Activated CD8-positive, alpha-beta memory T cell treated with anti-CD3 and anti-CD28 coated beads for 24 hours (primary cell): ENCODE data around the gene WDR46.

Source experiments
- DNase-seq: peaks from one replicate; pipeline ENCODE4 v3.0.0-alpha.2; 2020

The WDR46 gene

DNA sequence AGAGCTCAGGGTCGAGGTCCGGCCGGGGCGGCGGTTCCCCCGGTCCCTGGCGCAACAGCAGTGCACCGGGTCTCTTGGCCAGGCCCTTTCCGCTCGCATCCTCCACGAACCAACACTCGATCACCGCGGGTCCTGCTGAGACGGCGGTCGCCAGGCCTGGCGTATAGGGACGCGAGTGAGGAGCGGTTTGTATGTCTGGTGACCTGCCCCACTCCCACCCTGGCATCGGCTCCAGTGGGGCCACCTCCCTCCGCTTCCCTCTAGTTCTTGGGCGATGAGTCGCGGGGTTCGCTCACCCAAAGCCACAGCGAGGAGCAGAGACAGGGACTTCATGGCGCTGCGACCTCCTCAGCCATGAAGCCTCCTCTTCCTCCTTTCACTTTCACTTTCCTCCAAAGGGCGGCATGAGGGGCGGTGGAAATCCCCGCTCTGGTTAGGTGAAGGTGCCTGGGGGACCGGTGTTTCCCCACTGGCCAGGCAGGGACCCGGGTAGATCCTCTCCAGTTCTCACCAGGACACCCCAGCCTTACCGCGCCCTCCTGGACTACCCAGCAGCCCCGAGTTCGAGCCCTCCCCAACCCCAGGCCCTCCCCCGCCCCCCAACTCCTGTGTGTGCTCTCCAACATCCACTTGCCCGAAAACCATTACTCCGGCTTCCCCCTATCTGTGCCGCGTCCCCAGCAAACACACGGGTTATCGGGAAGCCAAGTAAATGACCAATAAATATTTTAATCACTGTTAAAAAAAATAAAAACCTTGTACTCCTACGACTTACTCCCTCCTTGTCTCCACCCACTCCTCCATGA, 24.9 kb upstream of the WDR46 start, which contains the start of gene TAPBP:
TSS of gene TAPBP (minus strand) at position 370 of the 806 bp plus-strand sequence. CDS start at position 333, 37 bp downstream.
- DNase-seq = peak; percentile 92

DNA sequence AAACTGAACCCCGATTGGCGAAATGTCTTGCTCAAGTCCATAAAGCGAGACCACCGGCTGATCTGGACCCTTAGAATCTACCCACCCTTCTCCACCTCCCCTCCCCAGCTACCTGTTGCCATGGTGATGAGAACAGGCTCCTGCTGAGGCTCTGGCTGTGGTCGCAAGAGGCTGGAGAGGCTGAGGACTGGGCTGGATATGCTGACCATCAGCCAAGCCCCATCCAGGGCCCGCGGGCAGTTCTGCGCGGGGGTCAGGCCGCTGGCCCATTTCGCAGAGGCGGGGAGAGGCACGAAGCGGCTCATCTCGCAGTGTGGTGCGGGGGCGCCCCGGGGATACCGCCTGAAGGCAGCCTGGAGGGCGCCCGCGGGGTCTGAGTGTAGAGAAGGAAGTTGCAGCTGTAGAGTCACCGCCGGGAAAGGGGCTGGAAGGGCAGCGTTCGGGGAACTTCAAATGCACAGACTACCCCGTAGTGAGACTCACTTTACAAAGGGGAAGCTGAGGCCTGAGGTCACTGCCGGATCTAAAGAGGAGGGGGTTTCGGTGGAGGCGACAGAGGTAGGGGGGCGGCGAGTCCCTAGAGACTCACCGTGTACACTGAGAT, 24.2 kb upstream of the WDR46 start:
- peak; percentile 82 for DNase-seq

DNA sequence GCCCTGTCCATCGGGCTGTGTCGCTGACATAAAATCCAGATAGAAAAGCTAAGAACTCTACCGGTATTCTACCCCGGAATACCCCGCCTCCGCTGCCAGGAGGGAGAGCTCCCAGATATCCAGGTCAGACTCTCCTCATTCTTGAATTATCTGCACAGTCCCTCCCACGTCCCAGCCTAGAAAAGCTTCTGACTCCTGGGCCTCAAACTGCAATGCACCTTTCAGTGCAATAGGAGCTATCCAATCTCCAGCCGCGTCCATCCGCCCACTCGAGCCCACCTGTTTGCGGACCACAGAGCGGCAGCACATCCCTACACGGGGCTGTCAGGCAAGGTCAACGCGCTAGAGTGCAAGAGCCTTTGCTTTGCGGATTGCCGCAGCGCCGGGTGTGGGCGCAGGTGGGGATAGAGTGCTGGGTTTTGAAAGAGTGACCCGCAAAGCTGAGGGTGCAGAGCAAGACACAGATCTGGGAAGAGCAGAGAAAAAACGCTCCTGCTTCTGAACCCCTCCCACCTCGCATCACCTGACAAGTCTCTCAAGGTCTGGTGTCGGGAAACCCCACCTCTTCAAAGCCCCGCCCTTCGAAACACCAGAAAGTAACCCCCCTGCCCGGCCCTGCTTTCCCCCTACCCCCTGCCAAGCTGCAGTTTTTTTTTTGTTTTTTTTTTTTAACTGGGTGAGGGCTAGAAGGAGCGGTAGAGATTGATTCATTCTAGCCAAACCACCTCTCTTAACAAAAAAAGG, 23.5 kb upstream of the WDR46 start:
- peak; percentile 83 for DNase-seq

DNA sequence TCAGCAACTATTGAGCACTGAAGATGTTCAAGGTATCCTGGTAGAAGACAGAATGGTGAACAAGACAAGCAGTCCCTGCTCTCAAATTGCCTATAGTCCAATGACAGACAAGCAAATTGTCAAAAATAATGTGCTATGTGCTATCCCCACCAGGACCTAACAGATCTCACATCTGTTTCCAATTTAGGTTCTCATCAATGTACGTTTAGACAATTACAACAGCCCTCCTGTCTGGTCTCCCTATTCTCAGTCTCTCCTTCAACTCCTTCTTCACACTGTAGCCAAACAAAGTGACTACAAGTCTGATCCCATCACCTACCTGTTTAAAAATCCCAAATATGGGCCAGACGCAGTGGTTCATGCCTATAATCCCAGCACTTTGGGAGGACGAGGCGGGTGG, 17.3 kb upstream of the WDR46 start:
- DNase-seq = no peak

DNA sequence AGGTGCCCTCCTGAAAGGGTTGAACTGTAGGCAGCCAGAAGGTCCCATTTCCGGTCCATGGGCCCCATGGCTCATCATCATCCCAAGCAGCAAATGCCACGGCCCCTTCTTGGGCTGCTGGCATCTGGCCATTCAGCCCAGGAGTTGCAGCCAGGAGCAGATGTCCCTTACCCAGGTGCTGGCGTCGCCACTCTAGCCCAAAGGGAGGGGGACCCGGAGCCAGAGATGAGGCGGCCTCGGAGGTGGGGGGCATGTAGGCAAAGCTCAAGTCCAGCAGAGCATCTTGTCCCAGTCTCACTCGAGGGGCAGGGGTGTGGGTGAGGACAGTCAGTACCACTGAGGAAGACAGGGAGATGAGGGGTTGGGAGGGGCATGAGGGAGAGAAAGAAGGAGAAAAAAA, 16.0 kb upstream of the WDR46 start:
- no peak for DNase-seq

DNA sequence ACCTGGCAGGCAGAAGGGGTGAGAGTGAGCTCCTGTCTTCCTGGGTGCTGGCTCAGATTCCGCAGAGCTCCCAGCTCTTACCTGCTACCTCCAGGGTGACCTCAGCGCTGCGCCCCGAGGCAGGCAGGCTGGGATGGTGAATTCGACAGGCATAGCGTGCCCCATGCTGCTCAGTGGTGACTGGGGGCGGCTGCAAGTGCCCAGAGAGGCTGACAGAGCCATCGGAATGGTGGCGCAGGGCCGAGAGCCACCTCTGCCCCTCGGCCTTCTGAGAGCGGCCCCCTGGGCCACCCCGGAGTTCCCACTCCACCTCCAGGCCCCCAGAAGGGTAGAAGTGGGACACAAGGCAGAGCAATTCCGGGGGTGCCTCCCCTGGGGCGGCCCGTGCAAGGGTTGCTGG, 15.2 kb upstream of the WDR46 start:
- no peak for DNase-seq

DNA sequence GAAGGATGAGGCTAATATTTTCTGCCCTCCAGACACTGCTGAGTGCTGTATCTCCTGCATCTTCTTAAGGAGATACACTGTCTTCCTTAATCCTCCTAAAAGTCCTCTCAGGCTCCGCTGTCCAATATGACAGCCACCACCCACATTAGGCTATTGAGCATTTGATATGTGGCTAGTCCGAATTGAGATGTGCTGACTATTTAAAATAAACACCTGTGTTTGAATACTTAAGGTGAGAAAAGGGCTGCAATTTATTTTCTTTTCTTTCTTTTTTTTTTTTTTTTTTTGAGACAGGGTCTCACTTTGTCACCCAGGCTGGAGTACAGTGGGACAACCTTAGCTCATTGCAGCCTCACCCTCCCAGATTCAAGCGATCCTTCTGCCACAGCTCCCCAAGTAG, 12.8 kb upstream of the WDR46 start:
- DNase-seq = no peak

DNA sequence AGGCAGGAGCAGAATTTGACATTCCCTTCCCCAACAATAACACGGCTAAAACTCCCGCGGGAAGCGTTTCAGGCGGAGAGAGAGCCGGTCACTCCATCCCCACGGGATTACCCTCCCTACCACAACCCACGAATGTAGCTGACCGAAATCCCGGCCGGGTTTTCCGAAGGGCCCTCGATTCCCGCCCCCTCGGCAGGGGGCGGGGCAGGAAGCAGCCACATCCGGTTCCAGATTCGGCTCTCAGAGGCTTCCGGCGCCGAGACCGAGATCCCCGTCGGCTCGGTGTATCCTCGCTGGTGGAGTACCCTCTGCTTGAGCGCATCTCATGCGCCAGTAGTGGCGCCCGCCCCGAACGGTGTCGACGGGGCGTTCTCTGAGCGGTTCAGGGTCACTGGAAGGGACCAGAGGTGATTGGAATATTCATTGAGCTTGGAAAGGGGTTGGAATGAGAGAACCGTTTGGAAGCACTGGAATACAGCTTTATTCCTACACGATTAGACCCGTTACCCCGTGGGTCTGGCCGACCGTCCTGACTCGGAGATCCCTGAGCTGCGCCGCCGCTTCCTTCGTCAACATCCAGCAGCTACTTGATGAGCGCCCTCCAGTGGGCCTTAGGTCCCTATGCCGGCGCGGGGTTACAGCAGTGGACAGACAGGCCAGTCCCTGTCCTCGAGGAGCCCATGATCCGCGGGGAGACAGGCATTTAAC, 10.4 kb upstream of the WDR46 start:
- DNase-seq = peak; percentile 97

DNA sequence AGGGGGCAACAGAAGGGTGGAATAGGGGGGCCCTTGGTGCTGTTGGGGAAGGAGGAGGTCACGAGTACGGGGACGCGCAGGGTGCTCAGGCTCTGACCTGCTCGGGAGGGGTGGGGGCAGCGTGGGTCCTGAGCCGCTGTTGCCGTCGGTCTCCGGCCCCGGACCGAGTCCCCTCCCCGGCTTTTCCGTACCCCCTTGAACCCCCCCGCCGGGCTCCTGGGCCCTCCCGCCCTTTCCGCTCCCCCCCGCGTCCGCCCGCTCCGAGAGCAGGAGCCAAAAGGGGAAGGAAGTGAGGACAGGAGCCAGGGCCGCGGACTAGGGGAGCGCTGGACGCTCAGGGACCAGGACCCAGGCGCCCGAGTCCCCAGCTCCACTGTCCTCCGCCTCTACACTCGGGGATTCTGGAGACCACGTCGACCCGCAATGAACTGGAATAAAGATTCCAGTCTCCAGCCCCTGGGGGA, 9.8 kb upstream of the WDR46 start, which contains the start of gene RGL2:
TSS of gene RGL2 (minus strand) at position 170 of the 464 bp plus-strand sequence. CDS start 332 bp downstream, outside the sequence.
- no peak for DNase-seq

DNA sequence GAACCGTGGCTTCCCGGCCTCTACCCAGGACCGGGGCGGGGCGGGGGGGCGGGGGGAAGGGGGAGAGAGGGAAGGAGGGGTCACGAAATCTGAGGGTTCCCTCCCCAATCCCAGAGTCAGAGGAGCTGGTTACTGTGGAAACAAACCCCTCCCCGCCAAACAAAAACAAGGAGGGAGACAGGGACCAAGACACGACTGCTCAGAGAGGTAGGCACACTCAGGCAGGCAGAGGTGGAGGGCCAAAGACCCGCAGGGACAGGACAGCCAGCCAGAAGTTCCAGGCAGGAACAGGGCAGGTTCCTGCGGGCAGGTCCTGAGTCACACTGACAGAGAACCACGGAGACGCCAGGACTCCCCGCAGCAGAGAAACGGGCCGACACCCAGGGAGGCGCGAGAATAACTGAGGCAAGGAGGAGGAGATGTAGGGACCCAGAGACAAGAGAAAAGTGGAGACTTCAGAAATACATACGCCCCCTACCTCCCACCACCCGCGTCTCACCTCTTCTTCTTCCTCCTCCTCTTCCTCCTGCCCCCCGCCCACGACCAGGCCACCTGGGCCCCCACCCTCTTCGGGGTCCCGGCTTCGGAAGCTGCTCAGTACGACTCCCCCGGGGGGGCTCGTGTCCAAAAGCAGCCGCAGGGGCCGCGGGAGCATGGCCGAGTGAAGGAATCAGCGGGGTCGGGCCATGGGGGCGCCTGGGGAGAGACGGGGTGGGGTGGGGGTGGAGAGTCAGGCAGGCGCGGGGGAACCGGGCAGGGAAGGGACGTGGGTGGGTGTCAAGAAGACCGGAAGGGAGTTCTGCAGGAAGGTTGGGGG, 9.1 kb upstream of the WDR46 start:
- DNase-seq = peak; percentile 80

DNA sequence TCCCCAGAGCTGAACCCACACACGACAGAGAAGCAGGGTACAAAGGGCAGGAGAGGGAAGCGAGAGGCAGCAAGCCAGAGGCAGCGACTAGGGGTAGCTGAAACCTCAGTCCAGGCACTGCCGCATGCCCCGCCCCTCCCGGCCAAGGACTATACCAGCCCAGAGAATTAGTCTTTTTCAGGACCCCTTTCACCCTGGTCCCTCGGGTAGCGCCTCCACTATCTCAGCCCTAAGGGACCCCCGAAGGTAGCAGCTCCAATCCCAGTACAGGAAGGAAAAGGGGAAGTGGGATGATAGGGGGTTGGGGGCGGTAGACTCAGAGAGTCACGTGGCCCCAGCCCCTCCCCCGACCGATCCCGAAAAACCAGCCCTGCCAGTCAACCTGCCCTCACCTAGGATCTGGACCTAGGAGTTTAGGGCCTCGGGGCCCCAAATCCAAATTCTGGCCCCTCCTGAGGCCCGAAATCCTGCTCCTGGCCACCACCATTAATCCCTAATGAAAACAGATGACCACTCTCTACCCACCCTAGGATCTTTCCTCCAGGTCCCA, 8.4 kb upstream of the WDR46 start:
- no peak for DNase-seq

DNA sequence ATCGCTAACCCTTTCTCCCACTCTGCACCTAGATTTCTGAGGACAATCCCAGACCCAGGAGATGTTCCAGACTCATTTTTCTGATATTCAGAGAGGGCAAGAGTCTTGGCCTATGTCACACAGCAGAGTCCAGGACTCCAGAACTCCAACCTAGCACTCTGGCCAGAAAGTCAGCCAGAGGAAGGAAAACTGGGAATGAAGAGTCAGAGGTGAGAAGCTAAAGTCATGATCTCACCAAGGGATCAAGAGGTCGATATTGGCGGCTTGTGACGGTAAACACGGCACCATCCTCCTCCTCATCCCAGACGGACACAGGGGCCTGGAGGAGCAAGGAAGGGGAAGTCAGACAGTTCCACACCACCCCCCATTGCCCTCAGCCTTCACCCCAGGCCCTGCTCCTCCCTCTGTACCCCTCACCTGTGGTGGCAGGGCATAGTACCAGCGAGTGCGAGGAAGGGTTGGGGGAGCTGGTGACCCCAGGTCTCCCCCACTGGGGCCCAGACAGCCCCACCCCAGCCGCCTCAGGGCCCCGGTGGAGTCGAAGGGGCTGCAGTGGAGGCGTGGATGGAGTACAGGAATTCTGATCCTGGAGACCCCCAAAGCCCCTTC, 7.9 kb upstream of the WDR46 start:
- no peak for DNase-seq

DNA sequence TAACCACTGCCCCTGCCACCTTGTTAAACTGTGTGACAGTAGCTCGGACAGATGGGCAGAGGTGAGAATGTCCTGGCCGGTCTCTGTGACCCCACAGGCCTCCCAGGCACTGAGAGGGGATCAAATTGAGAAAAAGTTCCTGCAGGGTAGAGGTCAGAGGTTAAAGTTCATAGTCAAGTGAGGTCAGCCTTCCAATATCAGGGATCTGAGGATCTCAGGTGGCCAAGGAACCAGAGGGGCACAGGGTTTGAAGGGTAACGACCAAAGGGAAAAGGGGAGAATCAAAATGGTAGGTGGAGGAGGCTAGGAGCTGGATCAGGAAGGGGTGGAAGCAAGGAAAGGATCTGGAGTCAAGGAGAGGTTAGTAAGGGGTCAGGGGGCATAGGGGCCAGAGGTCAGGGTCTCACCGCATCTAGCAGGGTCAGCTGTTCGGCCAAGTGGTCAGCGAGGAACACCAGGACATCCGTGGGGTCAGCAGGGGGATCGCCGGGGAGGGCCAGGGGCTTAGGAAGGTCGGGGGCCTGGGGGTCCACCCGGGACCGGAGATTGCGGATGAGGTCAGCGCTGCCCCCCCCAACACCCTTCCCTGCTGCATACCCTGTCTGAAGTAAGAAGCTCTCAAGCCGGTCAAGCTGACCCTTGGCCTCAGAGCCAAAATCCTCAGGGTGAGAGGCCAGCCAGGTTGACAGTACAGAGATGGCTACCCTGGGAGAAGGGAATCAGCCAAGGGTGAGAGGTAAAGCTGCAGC, 6.8 kb upstream of the WDR46 start:
- DNase-seq = no peak

DNA sequence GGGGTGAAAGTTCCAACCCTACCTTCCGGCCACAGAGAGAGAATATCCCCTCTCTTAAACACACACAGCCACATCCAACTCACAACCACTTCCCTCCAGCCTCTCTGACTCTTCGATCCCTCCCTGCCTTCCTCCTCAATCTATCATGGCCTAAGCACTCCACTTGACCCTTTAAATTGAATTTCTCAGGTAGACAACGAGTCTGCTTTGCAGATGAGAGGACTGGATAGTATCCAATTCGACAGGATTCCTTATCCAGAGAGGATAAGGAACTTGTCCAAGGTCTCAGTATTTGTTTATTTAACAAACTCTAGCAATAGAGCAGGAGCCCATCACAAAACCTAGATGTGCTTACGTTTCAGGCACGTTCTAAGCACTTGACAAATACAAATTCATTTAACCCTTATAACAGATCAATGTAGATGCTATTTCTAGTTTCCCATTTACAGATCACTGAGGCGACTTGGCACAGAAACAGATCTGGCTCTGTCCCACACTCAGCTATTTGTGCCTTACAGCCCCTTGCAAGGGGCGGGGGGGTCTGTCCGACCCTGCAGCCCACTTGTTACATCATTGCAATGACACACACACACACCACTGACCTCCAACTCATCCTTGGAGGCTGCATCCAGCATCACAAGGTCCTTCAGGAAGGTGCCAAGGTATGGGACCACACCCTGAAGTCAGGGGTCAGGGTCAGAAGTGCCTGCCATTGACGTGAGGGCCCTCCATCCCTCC, 5.2 kb upstream of the WDR46 start:
- DNase-seq = no peak

DNA sequence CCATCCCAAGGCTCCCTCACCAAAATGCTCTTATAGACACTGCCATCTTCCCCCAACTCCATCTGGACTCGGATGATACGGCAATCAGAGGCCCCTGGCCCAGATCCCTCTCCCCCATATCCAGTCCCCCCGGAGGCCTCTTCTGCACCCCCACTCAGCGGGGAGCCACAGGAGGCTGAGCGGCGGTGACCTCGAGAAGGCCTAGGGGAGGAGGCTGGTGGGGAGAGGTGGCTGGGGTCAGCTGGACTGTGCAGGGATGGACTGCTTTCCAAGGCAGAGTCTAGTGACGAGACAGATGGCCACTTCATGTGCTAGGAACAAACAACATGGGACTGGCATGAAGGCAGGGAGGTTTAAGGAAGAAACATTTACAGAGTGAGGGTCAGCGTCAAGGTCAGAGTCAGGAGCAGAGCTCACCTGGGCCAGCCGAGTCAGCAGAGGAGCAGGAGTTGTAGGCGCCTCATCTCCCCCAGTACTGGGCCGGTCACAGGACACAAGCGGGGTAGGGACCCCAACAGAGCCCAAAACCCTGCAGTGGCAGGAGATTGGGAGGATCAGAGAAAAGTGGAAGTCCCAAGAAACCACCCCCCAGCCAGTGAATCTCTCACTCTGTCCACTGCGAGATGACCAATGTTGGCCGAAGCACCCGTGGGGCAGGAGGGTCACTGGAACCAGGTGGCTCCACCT, 4.1 kb upstream of the WDR46 start:
- no peak for DNase-seq

DNA sequence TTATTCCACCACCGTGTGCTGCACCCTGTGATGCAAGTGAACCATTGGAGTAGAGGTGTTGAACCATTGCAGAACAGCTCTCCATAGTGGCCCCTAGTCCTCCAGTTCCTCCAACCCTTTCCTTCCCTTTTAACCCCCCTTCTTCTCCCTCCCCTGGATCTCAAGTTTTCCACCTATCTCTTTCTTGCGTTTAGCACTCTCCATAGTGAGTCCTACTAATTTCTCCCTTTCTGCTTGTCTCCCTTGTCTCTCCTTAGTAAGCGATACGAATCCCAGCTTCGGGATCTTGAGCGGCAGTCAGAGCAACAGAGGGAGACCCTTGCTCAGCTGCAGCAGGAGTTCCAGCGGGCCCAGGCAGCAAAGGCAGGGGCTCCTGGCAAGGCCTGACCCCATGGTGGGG, 1.4 kb upstream of the WDR46 start:
- DNase-seq = no peak

DNA sequence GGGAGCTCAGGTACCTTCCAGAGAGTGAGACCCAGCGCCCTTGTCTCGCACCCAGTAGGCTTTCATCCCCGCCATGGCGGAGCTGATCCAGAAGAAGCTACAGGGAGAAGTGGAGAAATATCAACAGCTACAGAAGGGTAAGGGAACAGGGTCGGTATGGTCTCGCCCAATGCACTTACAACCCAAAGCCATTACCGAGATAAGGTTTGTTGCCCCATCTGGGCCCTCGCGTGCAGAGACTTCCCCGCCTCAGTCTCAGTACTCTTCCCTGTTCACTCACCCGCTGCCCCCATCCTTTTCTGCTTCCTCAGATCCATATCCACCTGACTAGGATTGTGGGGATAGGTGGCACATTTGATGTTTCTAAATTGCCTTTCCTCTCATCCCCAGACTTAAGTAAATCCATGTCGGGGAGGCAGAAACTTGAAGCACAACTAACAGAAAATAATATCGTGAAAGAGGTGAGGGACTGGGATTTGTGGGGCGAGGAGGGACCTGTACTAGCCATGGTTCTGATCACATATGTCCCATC, 811 bp upstream of the WDR46 start:
- DNase-seq = no peak

DNA sequence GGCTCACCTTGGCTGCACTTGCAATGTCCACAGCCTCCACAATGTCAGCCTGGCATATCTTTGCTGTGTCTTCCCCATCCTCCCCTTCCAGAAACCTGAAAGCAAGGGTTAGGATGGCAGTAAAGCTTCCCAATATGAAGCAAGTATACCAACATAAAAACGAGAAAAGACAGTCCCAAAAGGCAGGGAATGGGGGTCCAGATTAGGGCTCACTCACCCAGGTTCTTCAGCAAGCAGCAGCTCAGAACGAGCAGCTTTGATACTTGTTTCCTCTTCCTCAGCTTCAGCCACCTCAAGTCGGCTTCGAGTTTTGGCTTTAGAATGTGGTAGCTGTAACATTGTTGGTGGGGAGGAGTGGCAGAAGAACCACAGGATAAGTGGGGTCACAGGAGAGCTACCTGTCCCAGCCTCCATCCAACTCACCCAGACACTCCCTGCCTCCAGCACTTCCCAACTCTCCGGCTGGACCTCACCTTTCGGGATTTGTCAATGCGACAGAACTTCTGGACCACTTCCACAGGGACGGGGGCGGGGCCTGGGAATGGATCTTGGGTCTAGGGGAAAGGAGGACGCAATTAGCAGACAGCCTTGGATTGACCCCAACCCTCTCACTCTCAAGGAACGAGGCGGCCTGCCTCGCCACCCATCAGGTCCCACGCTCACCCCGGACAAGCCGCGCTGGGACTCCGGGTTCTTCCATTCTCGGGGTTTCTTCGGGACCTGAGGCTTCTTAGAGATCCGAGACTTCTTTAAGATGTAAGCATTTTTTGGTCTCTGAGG, 708 bp downstream of the WDR46 start:
- no peak for DNase-seq
